Fibroblast of lung (primary cell): ENCODE data around the gene ATP4A.

Source experiments
- EZH2 ChIP-seq: IDR thresholded peaks from 2 replicates; pipeline ENCODE4 v1.5.1; 2012; ENCODE audit warnings: low read length, control low read depth, mild to moderate bottlenecking; ENCODE audit errors: missing control alignments
- TF ChIP-seq, protein P1 (sequence below), 2 donors: IDR thresholded peaks in 1 of 2; conservative IDR thresholded peaks in 1 of 2; 1 replicate in 1 of 2; 2 replicates in 1 of 2; pipeline ENCODE4 v1.5.1; 2011 to 2012; ENCODE audit warnings: low read length in 2 of 2, control low read depth in 1 of 2, inconsistent platforms in 1 of 2, low read depth in 1 of 2, mild to moderate bottlenecking in 1 of 2

GRCh38 chr19:35507561-35507960 is 55.9 kb downstream of the ATP4A start:
- TF ChIP-seq, protein P1, sequence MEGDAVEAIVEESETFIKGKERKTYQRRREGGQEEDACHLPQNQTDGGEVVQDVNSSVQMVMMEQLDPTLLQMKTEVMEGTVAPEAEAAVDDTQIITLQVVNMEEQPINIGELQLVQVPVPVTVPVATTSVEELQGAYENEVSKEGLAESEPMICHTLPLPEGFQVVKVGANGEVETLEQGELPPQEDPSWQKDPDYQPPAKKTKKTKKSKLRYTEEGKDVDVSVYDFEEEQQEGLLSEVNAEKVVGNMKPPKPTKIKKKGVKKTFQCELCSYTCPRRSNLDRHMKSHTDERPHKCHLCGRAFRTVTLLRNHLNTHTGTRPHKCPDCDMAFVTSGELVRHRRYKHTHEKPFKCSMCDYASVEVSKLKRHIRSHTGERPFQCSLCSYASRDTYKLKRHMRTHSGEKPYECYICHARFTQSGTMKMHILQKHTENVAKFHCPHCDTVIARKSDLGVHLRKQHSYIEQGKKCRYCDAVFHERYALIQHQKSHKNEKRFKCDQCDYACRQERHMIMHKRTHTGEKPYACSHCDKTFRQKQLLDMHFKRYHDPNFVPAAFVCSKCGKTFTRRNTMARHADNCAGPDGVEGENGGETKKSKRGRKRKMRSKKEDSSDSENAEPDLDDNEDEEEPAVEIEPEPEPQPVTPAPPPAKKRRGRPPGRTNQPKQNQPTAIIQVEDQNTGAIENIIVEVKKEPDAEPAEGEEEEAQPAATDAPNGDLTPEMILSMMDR (conservative IDR thresholded peaks at IDR 0.05 in 1 of 2, IDR thresholded peaks at IDR 0.05 in 1 of 2; ENCODE audit: low read depth in 1 of 2, low read length in 2 of 2): no peak
- no peak for TF ChIP-seq EZH2
